ENCODE data around the gene FAU.

FAU gene

GRCh38 chr11:65121865-65122696, at the start of gene FAU, which contains the start of gene MRPL49:
Gene FAU (minus strand): TSS chr11:65122134. CDS start chr11:65121813, 321 bp downstream.
Gene MRPL49 (plus strand): TSS chr11:65122321. CDS start chr11:65122347, 26 bp downstream.
- Mint-ChIP-seq H3K9me3 (no peaks in the 10 kb centered on the region), H3K4me1 (peaks cover 21% of the 10 kb centered on the region), H3K27ac (peak within 1 kb of the TSS; percentile 100), H3K4me3 (peak within 1 kb of the TSS; percentile 98), H3K36me3 (peaks cover 29% of the 10 kb centered on the region), H3K27me3 (no peaks in the 10 kb centered on the region)
- ATAC-seq (ENCODE audit: low read depth) (peak; percentile 77), DNase-seq (ENCODE audit: low spot score in 2 of 2) (peak; percentile 90 to 98)

DNA sequence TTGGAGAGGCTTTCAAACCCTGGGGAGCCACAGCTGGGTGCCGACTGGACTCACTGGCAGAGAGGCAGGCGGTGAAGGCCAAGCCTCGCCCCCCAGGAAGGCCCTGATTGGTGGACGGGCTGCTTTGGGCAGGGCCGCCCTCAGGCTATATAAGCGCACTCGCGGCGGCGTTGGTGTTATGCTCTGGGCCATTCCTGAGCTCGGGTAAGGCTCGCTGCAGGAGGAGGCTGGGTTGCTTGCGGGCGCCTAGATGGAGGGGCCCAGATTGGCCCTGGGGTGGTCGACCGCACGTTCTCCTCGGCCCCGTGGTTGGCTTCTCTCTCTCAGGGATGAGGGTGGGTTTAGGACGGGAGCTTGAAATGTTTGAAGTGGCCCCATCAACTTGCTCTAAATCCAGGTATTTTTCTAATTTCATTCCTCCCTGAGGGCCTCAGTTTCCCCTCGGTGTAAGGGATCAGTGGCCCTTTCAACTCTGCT, 48.2 kb upstream of the FAU start, which contains the start of gene SPDYC:
Gene SPDYC (plus strand): TSS at position 176 of the 477 bp plus-strand sequence. CDS start 1,125 bp downstream, outside the sequence.
- DNase-seq (ENCODE audit: low spot score in 2 of 2) (no peak), ATAC-seq (ENCODE audit: low read depth) (no peak)
- H3K27me3 Mint-ChIP-seq = no peaks in the 10 kb centered on the region
- peak within 1 kb of the TSS; percentile 32 for H3K27ac Mint-ChIP-seq
- H3K36me3 Mint-ChIP-seq = no peaks in the 10 kb centered on the region
- H3K9me3 Mint-ChIP-seq = no peaks in the 10 kb centered on the region
- H3K4me1 Mint-ChIP-seq = peaks cover 8% of the 10 kb centered on the region
- no peak within 1 kb of the TSS for H3K4me3 Mint-ChIP-seq

- no peak overlapping the region for H3K4me3 Mint-ChIP-seq
- no peak for DNase-seq (ENCODE audit: low spot score in 2 of 2)
- no peaks in the 10 kb centered on the region for H3K36me3 Mint-ChIP-seq
- peak; percentile 47 for ATAC-seq (ENCODE audit: low read depth)
- H3K4me1 Mint-ChIP-seq = peaks cover 8% of the 10 kb centered on the region
- H3K27me3 Mint-ChIP-seq = no peaks in the 10 kb centered on the region
- H3K27ac Mint-ChIP-seq = peak overlapping the region; percentile 32
- H3K9me3 Mint-ChIP-seq = no peaks in the 10 kb centered on the region
Measured at GRCh38 chr11:65169164-65169641, 47.3 kb upstream of the FAU start.

GRCh38 chr11:65167656-65168055, 45.7 kb upstream of the FAU start:
- Mint-ChIP-seq H3K9me3 (no peaks in the 10 kb centered on the region), H3K27me3 (no peaks in the 10 kb centered on the region), H3K27ac (no peak overlapping the region), H3K36me3 (no peaks in the 10 kb centered on the region), H3K4me3 (no peak overlapping the region), H3K4me1 (peaks cover 8% of the 10 kb centered on the region)
- no peak for ATAC-seq (ENCODE audit: low read depth)
- no peak for DNase-seq (ENCODE audit: low spot score in 2 of 2)

DNA sequence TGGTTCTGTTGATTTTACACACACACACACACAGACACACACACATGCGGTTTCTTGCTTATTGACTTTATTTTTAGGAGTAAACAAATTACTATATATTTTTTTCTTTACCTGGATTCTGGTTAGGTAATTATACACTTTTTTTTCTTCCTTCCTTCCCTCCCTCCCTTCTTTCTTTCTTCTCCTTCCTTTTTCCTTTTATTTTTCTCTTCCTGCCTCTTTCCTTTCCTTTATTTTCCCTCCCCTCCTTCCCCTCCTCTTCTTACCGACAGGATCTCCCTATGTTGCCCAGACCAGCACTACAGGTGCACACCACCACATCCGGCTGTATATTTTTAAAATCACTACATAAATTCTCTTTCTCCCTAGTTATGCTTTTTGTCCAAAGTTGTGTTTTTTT, 45.0 kb upstream of the FAU start:
- Mint-ChIP-seq H3K27me3 (no peaks in the 10 kb centered on the region), H3K27ac (no peak overlapping the region), H3K4me1 (peaks cover 8% of the 10 kb centered on the region), H3K36me3 (no peaks in the 10 kb centered on the region), H3K9me3 (no peaks in the 10 kb centered on the region), H3K4me3 (no peak overlapping the region)
- DNase-seq (ENCODE audit: low spot score in 2 of 2) = no peak
- no peak for ATAC-seq (ENCODE audit: low read depth)

DNA sequence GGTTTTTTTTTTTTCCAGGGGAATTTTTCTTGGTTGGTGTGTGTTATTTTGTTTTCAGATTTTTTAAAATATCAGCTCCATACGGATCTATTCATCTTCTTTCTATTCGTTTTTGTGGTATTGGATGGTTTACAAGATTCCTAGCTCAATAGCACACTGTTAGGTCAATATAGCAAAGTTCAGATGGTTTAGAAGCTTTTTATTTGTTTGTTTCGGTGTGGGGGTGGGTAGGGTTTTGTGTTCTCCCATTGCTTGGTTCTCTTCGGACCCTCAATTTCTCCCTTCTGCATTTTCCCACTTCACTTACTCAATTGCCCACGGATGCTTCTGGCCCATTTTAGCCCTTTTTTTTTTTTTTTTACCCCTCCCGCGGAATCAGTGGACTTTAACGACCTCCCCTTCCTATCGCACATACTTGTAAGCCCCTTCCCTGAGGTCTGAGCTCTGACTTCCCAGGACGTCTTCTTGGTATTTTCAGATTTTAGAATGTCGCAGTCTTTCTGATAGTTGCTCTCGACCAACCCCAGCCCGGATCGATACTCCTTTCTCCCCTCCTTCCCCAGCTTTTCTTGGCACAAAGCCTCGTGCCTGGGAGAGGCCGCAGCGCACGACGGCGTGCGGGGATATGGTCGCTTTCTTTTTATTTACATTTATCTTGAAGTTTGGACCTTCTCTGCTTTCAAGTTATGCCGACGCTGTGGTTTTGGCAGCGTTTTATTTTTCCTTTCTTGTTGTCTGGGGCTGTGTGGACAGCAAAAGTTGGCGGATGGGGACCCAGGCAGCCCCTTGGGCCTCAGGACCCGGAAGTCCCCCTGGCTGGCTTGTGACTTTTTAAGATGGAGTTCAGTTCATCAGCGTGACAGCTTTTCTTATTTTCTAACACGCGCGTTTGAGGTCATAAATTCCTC, 43.7 kb upstream of the FAU start:
- no peak overlapping the region for H3K27ac Mint-ChIP-seq
- no peak for ATAC-seq (ENCODE audit: low read depth)
- no peaks in the 10 kb centered on the region for H3K9me3 Mint-ChIP-seq

GRCh38 chr11:65163684-65164083, 41.8 kb upstream of the FAU start:
- Mint-ChIP-seq H3K36me3 (no peaks in the 10 kb centered on the region), H3K4me3 (no peak overlapping the region)
- ATAC-seq (ENCODE audit: low read depth) = no peak

More for the DNA sequence above, 43.7 kb upstream of the FAU start:
- Mint-ChIP-seq H3K4me3 (no peak overlapping the region), H3K4me1 (peaks cover 8% of the 10 kb centered on the region), H3K27me3 (no peaks in the 10 kb centered on the region), H3K36me3 (no peaks in the 10 kb centered on the region)
- no peak for DNase-seq (ENCODE audit: low spot score in 2 of 2)

DNA sequence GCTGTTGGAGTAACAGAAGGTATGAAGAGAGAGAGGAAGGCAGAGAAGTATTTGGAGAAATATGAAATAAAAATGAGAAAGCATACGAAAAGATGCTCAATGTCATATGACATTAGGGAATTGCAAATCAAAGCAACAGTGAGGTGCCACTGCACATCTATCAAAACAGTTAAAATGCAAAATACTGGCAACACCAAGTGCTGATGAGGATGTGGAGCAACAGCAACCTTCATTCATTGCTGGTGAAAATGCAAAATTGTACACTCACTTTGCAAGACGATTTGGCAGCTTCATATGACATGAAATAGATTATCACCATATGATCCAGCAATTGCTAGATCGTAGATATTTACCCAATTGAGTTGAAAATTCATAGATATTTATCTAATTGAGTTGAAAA, 38.7 kb upstream of the FAU start:
- no peak overlapping the region for H3K4me3 Mint-ChIP-seq
- ATAC-seq (ENCODE audit: low read depth) = no peak
- H3K9me3 Mint-ChIP-seq = no peaks in the 10 kb centered on the region
- no peaks in the 10 kb centered on the region for H3K36me3 Mint-ChIP-seq
- H3K27ac Mint-ChIP-seq = no peak overlapping the region
- H3K4me1 Mint-ChIP-seq = peaks cover 3% of the 10 kb centered on the region
- DNase-seq (ENCODE audit: low spot score in 2 of 2) = no peak
- no peaks in the 10 kb centered on the region for H3K27me3 Mint-ChIP-seq

More at GRCh38 chr11:65163684-65164083, 41.8 kb upstream of the FAU start:
- Mint-ChIP-seq H3K4me1 (peaks cover 6% of the 10 kb centered on the region), H3K9me3 (no peaks in the 10 kb centered on the region), H3K27ac (no peak overlapping the region), H3K27me3 (no peaks in the 10 kb centered on the region)
- no peak for DNase-seq (ENCODE audit: low spot score in 2 of 2)

- no peaks in the 10 kb centered on the region for H3K36me3 Mint-ChIP-seq
- H3K27me3 Mint-ChIP-seq = no peaks in the 10 kb centered on the region
- peak; percentile 66 for ATAC-seq (ENCODE audit: low read depth)
- H3K27ac Mint-ChIP-seq = no peak overlapping the region
- no peaks in the 10 kb centered on the region for H3K9me3 Mint-ChIP-seq
- peaks cover 3% of the 10 kb centered on the region for H3K4me1 Mint-ChIP-seq
- H3K4me3 Mint-ChIP-seq = no peak overlapping the region
- no peak for DNase-seq (ENCODE audit: low spot score in 2 of 2)
Measured at GRCh38 chr11:65159012-65159411, 37.1 kb upstream of the FAU start.

GRCh38 chr11:65157336-65157735, 35.4 kb upstream of the FAU start:
- DNase-seq (ENCODE audit: low spot score in 2 of 2) (no peak), ATAC-seq (ENCODE audit: low read depth) (no peak)
- Mint-ChIP-seq H3K36me3 (no peaks in the 10 kb centered on the region), H3K27me3 (no peaks in the 10 kb centered on the region), H3K4me3 (no peak overlapping the region), H3K4me1 (peaks cover 3% of the 10 kb centered on the region), H3K9me3 (no peaks in the 10 kb centered on the region), H3K27ac (no peak overlapping the region)

DNA sequence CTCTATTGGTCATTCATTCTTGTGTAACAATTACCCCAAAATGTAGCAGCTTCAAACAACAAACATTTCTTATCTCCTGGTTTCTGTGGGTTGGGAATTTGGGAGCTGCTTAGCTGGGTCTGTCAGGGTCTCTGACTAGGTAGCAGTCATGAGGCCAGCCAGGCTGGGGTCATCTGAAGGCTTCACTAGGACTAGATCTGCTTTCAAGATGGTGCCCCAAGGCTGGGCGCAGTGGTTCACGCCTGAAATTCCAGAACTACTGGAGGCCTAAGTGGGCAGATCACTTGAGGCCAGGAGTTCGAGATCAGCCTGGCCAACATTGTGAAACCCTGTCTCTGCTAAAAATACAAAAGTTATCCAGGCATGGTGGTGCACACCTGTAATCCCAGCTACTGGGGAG, 35.0 kb upstream of the FAU start:
- Mint-ChIP-seq H3K4me1 (peaks cover 5% of the 10 kb centered on the region), H3K27me3 (no peaks in the 10 kb centered on the region), H3K27ac (no peak overlapping the region), H3K9me3 (no peaks in the 10 kb centered on the region), H3K4me3 (no peak overlapping the region), H3K36me3 (no peaks in the 10 kb centered on the region)
- ATAC-seq (ENCODE audit: low read depth) (no peak), DNase-seq (ENCODE audit: low spot score in 2 of 2) (no peak)

- Mint-ChIP-seq H3K27me3 (no peaks in the 10 kb centered on the region), H3K9me3 (no peaks in the 10 kb centered on the region), H3K4me1 (peaks cover 12% of the 10 kb centered on the region), H3K36me3 (no peaks in the 10 kb centered on the region), H3K4me3 (no peak overlapping the region), H3K27ac (no peak overlapping the region)
- DNase-seq (ENCODE audit: low spot score in 2 of 2) = no peak
- no peak for ATAC-seq (ENCODE audit: low read depth)
Measured at GRCh38 chr11:65156256-65156655, 34.3 kb upstream of the FAU start.

DNA sequence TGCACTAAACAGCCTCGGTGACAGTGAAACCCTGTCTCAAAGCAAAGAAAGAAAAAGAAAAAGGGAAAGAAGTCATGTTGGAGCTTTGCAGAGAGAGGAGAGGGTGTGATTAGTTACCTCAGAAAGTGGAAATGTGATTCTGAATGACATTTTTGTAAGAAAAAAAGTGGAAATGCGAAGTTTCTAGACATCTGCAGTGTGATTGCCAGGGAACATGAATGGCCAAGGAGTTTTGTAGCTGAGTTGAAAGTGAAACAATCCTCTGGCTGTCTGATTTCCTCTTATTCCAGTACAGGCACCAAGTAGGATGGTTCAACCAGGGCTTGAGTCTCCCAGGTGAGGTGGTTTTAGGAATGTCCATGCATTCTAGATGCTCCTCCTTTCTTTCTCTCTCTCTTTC, 30.2 kb upstream of the FAU start:
- Mint-ChIP-seq H3K9me3 (no peaks in the 10 kb centered on the region), H3K4me3 (peak overlapping the region; percentile 38), H3K27me3 (no peaks in the 10 kb centered on the region), H3K36me3 (no peaks in the 10 kb centered on the region), H3K4me1 (peaks cover 11% of the 10 kb centered on the region), H3K27ac (no peak overlapping the region)
- ATAC-seq (ENCODE audit: low read depth) (peak; percentile 56), DNase-seq (ENCODE audit: low spot score in 2 of 2) (no peak)
